Loucy (cell line): ENCODE results near the gene MYH9.

Source experiments
- CTCF ChIP-seq: fragments of 200-600 bp; sonication (generic); conservative IDR thresholded peaks from 2 replicates; pipeline ENCODE4 v1.5.1; 2014; ENCODE audit warnings: mild to moderate bottlenecking, antibody characterized with exemption, low read length
- EZH2phosphoT487 ChIP-seq: fragments of 200-600 bp; IDR thresholded peaks from 2 replicates; pipeline ENCODE4 v1.6.1; 2018; ENCODE audit warnings: antibody characterized with exemption, mild to moderate bottlenecking, moderate library complexity, borderline replicate concordance

DNA sequence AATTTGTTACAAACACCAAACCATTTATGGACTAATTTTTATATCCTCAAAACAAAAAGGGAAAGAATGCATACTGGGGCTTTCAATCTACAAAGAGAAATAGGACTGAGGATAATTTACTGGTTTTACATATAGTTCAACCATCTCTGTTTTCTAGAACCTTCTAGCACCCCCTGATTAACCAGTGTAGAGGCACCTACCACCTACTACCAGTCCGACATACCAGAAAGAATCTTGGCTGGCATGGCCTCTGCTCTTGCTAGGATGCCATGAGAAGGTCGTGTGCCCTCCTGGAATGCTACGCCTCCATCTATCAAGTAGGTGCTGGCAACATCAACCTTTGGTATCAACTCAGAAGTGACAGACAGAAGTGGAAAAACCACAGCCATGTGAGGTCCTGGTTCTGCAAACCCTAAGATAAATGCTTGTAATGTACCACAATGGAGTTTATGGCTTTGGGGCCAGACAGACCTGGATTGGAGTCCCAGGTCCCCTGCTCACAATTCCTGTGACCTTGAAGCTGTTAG lies 28.2 kb downstream of the MYH9 start:
- no peak for TF ChIP-seq CTCF
- no peak for TF ChIP-seq EZH2phosphoT487
